GM18858 (cell line): Measurements from ENCODE around the gene CHP2.
"Not testable (repeated sequence)": the region's sequence is repeated elsewhere in the genome, so short reads cannot be mapped to it uniquely, and the experiment has no call there.

Experiments
- ATAC-seq: cut with Tn5 transposase; IDR thresholded peaks from one replicate; pipeline ENCODE4 v1.9.1; 2021; ENCODE audit not compliant: unreplicated experiment

Gene CHP2

DNA sequence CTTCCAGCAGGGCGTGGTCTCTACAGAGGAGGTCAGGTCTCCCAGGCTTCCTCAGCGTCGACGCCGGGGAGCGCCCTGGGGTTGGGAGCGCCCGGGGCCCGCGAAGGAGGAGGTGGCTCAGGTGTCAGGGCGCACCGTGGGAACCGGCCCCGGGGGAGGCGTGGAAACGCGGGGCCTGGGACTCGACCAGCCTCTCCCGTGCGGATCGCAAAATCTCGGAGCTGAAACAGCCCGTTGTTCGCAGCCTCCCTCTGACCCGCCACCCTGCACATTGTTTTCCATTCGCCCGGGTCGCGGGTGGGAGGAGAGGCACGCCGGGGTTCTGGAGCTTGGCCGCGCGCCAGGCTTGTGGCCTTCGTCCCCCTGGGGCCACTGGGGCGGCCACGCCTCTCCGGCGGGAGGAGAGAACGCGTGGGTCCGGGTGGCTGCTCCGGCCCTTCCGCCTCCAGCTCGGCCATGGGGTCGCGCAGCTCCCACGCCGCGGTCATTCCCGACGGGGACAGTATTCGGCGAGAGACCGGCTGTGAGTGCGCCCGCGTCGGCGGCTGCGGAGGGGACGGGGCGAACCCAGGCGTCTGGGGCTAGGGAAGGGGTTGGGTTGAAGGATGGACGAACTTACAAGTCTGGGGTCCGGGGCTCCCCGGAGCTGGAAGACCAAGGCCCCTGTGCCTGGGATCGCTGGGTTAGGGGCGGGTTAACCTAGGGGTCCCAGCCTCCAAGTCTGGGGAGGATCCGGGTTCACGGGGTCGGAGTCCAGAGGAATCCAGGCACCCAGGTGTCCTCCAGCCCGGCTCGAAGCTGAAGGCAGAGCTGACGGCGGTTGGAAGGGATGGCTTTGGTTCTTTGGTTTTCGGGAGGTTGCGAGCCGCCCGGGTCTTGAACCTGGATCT is at the start of gene CHP2:
TSS of gene CHP2 (plus strand) at position 433 of the 890 bp plus-strand sequence. CDS start at position 457, 24 bp downstream.
- no peak for ATAC-seq

DNA sequence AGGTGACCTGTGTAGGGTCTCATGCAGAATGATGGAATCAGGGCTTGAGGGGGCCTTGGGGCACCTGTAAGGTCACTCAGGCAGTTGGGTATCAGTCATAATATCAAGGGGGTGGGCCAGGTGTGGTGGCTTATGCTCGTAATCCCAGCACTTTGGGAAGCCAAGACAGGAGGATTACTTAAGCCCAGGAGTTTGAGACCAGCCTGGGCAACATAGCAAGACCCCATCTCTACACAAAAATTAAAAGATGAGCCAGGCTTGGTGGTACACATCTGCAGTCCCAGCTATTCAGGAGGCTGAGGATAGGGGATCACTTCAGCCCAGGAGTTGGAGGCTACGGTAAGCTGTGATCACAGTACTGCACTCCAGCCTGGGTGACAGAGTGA is 49.3 kb upstream of the CHP2 start:
- ATAC-seq, result no peak

DNA sequence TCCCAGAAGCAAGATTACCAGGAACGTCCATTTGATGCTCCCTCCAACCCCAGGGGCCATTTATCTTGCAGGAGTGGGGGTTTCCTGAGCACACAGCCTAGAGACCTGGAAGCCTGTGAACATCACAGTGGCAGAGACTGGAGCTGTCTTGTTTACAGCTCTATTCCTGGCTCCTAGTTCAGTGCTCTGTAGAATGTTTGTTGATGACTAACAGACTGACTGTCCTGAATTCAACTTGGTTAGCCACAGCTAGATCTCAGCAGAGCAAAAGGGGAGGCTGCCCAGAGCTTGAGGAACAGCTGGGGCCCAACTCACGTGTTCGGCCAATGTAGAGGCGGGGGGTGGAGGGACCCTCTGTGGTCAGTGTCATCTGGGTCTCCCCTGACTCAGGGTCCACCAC is 48.4 kb upstream of the CHP2 start:
- ATAC-seq, result no peak

DNA sequence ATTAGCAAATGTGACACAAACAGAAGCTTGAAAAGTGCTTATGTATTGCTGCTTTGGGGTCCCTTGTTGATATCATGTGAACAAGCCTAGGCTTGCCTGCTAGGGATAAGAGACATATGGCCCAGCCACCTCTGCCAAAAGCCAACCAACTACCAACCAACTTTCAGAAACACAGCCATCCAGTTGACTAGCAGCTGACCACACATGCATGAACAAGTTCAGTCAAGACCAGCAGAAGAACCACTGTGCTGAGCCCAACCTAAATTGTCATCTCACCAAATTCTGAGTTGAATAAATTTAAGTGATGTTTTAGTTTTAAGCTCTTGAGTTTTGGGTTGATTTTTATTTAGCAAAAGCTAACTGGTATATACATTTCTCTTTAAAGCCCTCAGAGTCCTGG is 45.3 kb upstream of the CHP2 start:
- ATAC-seq, result no peak

DNA sequence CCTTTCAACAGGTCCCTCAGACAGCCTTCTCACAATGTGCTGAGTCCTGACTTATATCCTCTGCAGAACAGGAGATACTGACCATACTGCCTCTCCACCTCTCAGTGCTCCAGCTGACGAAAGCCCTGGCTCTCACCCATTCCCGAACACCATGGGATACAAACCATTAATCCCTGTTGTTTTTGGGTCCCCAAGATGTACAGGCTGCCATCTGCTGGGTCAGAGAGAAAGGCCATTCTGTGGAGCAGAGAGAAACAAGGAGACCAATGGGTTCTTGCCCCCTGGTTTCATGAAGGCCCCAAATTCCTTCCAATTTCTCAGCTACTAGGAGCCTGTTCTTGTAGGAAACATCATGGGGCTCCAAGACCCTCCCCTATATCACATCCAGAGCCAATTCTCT is 44.8 kb upstream of the CHP2 start:
- ATAC-seq, result no peak

DNA sequence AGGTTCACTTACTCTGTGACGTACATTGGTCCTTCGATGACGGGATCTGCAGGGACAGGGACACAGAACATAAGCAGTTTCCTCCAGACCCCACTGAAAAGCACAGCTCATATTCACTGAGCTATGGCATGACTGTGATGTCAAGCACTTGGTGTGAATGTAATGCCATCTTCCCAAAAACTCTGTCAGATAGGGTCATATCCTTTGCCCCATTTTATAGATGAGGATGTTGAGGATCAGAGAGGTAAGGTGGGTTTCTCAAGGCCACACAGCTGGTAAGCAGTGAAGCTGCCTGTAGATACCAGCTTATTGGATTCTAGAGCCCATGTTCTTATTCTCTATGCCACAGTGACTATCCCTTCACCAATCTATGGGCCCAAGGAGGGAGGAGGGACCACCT is 44.3 kb upstream of the CHP2 start:
- ATAC-seq, result no peak

DNA sequence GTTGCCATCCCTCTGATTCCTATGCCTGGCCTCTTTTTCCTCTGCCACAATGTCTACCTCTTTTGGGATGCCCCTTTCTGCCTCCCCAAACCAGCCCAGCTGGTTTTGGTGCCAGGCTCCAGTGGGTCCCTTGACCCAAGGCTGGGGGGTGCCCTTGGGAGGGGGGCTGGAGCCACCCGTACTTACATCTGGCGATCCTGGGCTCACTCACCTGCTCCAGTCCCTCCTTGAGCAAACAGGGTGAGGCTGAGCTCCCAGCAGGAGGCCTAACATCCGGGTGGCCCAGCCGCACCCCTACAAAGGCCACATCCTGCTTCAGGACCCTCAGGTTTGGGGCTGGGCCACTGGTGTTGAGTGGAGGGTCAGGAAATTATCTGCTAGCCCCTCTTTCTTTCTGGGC is 43.0 kb upstream of the CHP2 start:
- ATAC-seq, result no peak

DNA sequence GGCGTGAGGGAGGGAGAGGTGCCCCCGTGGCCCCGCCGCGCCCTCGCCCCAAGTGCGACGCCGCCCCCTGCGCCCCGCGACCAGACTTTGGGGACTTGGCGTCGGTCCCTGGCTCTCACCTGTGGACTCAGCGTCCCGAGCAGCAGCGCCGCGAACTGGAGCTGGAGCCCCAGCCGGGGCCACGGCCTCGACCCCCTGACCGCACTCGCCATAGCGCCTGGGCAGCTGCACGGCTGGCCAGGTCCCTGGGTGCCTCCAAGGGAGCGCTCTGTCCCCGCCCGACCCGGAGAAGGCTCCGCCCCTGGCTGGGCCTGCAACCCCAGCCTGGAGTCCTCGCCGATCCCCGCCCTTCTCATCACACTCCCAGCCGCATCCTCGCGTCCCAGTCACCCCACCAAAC is 41.9 kb upstream of the CHP2 start, which contains the start of gene ERN2:
TSS of gene ERN2 (minus strand) at position 247 of the 400 bp plus-strand sequence. CDS start at position 212, 35 bp downstream.
- no peak for ATAC-seq

DNA sequence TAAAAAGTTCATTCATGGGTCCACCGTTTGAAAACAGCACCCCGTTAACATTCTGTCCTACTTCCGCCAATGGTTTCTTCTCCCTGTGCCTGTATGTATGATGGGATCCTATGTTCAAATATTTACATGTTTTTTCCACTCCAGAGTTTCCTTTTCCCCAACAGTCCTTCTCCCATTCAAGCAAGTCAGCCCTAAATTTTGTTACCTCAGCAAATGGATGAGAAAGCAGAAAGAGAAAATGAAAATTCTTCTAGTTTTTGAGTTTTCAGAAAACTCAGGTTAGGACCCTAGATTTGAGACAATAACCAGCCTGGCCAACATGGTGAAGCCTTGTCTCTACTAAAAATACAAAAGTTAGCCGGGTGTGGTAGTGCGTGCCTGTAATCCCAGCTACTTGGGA is 38.3 kb upstream of the CHP2 start:
- no peak for ATAC-seq

DNA sequence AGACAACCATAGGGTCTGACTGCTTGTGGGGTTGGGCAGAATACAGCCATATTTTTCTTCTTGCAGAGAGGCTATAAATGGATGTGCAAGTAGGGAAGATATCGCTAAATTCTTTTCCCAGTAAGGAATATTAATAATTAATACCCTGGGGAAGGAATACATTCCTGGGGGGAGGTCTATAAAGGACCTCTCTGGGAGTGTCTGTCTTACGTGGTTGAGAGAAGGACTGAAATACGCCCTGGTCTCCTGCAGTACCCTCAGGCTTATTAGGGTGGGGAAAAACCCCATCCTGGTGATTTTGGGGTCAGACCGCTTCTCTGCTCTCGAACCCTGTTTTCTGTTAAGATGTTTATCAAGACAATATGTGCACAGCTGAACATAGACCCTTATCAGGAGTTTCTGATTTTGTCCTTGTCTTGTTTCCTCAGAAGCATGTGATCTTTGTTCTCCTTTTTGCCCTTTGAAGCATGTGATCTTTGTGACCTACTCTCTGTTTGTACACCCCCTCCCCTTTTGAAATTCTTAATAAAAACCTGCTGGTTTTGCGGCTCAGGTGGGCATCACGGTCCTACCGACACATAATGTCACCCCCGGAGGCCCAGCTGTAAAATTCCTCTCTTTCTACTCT is 32.1 kb upstream of the CHP2 start:
- ATAC-seq, result not testable (repeated sequence)

DNA sequence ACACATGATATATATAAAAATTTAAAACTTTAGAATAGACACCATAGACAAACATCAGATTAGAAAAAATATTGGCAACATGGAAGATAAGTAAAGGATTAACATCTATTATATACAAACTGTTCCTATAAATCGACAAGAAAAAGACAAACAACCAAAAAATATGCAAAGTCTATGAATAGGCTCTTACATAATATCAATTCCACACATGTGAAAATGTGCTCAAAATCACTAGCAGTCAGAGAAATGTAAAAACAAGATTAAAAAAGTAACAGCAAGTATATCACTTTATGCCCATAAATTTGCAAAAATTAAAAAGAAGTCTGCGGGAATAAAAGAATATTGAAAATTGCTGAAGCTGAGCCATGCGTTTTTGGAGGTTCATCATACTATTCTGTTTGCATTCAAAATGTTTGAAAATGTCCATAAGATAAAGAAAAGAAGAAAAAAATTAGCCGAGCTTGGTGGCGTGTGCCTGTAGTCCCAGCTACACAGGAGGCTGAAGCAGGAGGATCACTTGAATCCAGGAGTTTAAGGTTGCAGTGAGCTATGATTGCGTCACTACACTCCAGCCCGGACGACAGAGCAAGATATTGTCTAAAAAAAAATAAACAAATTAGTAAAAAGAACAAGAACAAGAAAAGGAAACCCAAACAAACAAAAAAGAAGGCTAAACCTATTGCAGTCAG is 30.6 kb upstream of the CHP2 start:
- ATAC-seq, result no peak

DNA sequence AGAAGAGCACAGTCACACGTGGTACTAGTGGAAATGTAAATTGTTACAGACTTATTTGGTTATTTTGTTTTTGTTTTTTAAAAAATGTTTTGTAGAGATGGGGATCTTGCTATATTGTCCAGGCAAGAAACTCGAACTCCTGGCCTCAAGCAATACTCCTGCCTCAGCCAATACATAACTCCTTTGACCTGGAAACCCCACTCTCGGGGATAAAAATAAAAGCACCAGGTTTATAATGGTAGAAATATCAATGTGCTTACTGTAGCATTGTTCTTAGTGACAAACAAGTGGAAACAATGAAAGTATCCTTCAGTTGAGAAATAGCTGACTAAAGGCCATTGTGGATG is 30.1 kb upstream of the CHP2 start:
- no peak for ATAC-seq

DNA sequence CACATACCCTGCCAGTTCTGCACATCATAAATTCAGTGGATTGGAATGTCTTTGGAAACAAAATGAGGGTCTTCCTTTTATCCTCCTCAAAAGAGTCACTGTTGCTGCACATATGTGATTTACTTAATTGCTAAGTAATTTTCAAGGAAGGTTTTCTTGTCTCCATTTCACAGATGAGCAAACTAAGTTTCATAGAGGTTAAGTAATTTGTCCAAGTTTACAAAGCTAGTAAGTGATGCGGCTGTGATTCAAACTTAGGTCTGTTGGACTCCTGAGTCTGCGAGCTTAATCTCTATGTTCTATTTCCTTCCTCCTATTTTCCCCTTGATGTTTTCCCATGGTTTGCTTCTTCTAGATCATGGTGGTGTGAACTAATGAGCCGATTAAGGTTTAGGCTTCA is 28.1 kb upstream of the CHP2 start:
- no peak for ATAC-seq

DNA sequence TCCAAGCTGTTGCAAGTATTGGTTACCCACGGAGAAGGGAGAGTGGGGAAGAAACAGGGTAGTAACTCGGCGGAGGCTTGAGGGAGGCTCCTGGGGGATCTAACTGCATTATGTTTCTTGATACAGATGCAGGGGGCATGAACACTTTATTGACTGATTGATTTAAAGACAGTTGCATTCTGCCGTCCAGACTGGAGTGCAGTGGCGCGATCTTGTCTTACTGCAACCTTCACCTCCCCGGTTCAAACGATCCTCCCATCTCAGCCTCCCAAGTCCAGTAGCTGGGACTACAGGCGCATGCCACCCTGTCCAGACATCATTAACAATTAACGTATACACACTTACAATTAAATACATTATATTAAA is 26.7 kb upstream of the CHP2 start:
- ATAC-seq, result no peak

DNA sequence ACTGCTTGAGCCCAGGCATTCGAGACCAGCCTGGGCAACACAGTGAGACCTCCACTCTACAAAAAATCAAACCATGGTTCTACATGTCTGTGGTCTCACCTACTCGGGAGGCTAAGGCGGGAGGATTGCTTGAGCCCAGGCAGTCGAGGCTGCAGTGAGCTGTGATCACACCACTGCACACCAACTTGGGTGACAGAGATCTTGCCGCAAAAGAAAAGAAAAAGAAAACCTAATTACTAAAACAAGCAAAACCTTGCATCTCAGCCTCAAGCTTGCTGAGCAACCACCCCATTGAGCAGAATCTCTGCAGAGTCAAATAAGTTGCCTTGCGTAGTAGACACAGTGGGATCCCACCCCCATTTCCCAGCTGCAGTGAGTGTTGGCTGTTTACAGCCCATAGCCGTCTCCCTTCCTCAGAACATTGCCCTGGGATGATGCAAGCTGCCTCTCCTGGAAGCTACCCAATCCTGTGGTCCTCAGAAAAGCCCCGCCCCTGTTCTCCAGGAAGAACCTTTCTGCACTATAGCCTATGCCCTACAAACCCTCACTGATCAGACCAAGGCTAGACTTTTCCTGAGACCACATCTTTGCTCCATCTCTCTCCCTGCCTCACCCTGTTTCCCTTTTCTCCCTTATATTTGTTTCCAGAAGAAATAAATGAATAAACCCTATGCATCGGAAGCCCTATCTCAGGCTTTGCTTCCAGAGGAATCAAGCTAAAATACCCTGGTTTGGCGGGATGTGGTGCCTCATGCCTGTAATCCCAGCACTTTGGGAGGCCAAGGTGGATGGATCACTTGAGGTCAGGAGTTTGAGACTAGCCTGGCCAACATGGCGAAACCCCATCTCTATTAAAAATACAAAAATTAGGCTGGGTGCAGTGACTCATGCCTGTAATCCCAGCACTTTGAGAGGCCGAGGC is 25.1 kb upstream of the CHP2 start:
- ATAC-seq, result no peak

DNA sequence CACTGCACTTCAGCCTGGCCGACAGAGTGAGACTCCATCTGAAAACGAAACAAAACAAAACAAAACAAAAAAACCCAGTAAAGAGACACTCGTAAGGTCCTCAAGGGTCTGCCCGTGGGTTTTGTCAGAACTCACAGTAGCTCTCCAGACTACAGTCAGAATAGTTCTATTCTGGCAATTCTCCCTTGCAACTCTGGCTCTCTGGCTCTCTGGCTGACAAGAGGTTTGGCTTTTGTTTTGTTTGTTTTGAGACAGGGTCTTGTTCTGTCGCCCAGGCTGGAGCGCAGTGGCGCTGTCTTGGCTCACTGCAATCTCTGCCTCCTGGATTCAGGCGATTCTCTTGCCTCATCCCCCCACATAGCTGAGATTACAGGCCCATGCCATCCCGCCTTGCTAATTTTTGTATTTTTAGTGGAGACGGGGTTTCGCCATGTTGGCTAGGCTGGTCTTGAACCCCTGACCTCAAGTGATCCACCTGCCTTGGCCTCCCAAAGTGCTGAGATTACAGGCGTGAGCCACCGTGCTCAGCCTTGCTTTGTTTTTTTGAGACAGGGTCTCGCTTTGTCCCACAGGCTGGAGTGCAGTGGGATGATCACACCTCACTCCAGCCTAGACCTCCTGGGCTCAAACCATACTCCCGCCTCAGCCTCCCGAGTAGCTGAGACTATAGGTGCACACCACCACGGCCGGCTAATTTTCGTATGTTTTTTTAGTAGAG is 20.5 kb upstream of the CHP2 start:
- no peak for ATAC-seq

DNA sequence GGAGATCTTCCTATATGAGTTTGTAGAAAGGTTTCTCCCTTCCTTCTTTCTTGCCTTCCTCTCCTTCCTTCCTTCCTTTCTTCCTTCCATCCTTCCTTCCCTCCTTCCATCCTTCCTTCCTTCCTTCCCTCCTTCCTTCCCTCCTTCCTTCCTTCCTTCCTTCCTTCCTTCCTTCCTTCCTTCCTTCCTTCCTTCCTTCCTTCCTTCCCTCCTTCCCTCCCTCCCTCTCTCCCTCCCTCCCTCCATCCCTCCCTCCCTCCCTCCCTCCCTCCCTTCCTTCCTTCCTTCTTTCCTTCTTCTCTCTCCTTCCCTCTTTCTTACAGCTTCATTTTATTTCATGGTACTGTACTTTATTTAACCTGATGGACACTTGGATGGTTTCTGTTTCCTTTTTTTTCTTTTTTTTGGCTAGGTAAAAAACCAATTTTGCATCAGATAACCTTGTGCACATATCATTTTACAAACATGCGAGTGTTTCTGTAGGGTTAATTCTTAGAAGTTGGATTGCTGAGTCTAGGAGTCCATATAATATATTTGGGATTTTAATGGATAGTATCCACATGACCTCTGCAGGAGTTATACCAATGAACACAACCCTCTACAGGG is 17.3 kb upstream of the CHP2 start:
- ATAC-seq, result not testable (repeated sequence)

DNA sequence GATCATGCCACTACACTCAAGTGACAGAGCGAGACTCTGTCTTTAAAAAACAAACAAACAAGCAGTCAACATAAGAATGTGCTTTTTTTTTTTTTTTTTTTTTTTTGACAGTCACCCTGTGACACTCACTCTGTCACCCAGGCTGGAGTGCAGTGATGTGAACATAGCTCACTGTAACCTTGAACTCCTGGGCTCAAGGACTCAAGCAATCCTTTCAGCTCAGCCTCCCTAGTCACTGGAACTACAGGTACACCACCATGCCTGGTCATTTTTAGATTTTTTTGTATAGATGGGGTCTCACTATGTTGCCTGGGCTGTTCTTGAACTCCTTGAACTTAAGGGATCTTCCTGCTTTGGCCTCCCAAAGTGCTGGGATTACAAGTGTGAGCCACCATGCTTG is 15.3 kb upstream of the CHP2 start:
- no peak for ATAC-seq

DNA sequence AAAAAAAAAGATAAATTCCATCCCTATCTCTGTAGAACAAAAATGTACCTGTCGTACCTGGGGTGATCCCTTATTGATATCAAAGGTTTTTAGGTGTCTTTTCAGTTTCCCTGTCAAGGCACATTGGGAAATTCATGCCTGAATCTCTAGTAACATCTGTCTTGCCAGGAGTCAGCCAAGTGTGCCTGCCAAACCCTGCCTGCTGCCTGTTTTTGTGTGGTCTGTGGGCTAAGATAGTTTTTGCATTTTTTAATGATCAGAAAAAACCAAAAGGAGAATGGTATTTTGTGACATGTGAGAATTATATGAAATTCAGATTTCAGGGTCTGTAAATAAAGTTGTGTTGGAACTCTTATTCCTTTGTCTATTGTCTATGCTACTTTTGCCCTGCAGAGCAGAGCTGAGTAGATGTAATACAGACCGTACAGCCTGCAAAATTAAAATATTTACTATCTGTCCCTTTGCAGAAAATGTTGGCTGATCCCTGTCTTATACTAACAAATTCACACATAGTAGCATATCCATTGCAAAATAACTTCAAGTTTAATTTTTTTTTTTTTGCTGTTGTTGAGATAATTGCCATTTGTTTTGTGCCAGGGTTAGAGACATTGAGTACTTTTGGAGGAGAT is 13.0 kb upstream of the CHP2 start:
- no peak for ATAC-seq
